Measurements from ENCODE around the gene CERS5. TPM values are rescaled to one million over a fixed set of nuclear protein-coding genes. Genes with fewer than 3 reads are reported as not detected.
"Not testable (repeated sequence)": the region's sequence is repeated elsewhere in the genome, so short reads cannot be mapped to it uniquely, and the experiment has no call there.

The CERS5 gene
- total RNA-seq, 4 donors from 2014 or later = 23.4 to 27.9 (median 26.4) TPM

GRCh38 chr12:50087151-50087550, 80.0 kb downstream of the CERS5 start:
- Histone ChIP-seq H3K4me3 (no peak overlapping the region), H3K9me3 (no peaks in the 10 kb centered on the region), H3K27me3 (no peaks in the 10 kb centered on the region), H3K36me3 (peaks cover 2 to 57% of the 10 kb centered on the region in 2 donors), H3K27ac (no peak overlapping the region), H3K4me1 (peaks cover 0 to 47% (median 0%) of the 10 kb centered on the region in 3 donors)
- no peak for ATAC-seq
- TF ChIP-seq EP300 (IDR thresholded peaks at IDR 0.05) (no peak), POLR2A (IDR thresholded peaks at IDR 0.05) (no peak), POLR2AphosphoS5 (IDR thresholded peaks at IDR 0.05) (no peak), CTCF (IDR thresholded peaks at IDR 0.05) (no peak)
- WGBS, 2 donors (ENCODE audit: low coverage in 1 of 2) = 68 to 88% methylated on average over 3 to 4 of the region's 9 CpGs

- TF ChIP-seq POLR2AphosphoS5 (IDR thresholded peaks at IDR 0.05) (no peak), EP300 (IDR thresholded peaks at IDR 0.05) (no peak), POLR2A (IDR thresholded peaks at IDR 0.05) (no peak), CTCF (IDR thresholded peaks at IDR 0.05) (no peak)
- ATAC-seq = no peak
- Histone ChIP-seq H3K4me3 (peak overlapping the region; percentile 58 to 73), H3K36me3 (peaks cover 2 to 47% of the 10 kb centered on the region in 2 donors), H3K27ac (peak overlapping the region; percentile 89 to 99 (median 94)), H3K4me1 (peaks cover 0 to 48% (median 0%) of the 10 kb centered on the region in 3 donors), H3K27me3 (no peaks in the 10 kb centered on the region), H3K9me3 (no peaks in the 10 kb centered on the region)
- WGBS, 2 donors (ENCODE audit: low coverage in 1 of 2) = no CpG with 5 or more reads among the region's 5 CpGs
Observed at GRCh38 chr12:50086148-50086547, 81.0 kb downstream of the CERS5 start.

GRCh38 chr12:50085615-50086072, 81.5 kb downstream of the CERS5 start:
- WGBS, 2 donors (ENCODE audit: low coverage in 1 of 2) = 0 to 7% methylated on average over 1 to 7 of the region's 8 CpGs
- TF ChIP-seq POLR2A (IDR thresholded peaks at IDR 0.05) (no peak), EP300 (IDR thresholded peaks at IDR 0.05) (no peak), CTCF (IDR thresholded peaks at IDR 0.05) (no peak), POLR2AphosphoS5 (IDR thresholded peaks at IDR 0.05) (no peak)

GRCh38 chr12:50084775-50085614, 82.2 kb downstream of the CERS5 start, which contains the start of gene SMARCD1:
Gene SMARCD1, plus strand, starts transcription at chr12:50085342. Its CDS starts 28 bp downstream, at chr12:50085370.
- no peaks in the 10 kb centered on the region for H3K9me3 ChIP-seq
- H3K27me3 ChIP-seq = no peaks in the 10 kb centered on the region
- peak; percentile 93 for ATAC-seq
- H3K27ac ChIP-seq = peak within 1 kb of the TSS; percentile 89 to 99 (median 94)
- peak within 1 kb of the TSS; percentile 58 to 73 for H3K4me3 ChIP-seq
- TF ChIP-seq POLR2AphosphoS5 (IDR thresholded peaks at IDR 0.05) = peak; percentile 15
- TF ChIP-seq POLR2A (IDR thresholded peaks at IDR 0.05) = peak; percentile 31 to 43
- peak in 2 of 4 experiments; percentile 13 to 77 for TF ChIP-seq CTCF (IDR thresholded peaks at IDR 0.05)
- TF ChIP-seq EP300 (IDR thresholded peaks at IDR 0.05) = no peak
- peaks cover 0 to 51% (median 0%) of the 10 kb centered on the region in 3 donors for H3K4me1 ChIP-seq
- WGBS, 2 donors (ENCODE audit: low coverage in 1 of 2) = 0% methylated on average over 3 to 13 of the region's 69 CpGs
- peaks cover 2 to 36% of the 10 kb centered on the region in 2 donors for H3K36me3 ChIP-seq

More at GRCh38 chr12:50085615-50086072, 81.5 kb downstream of the CERS5 start:
- no peaks in the 10 kb centered on the region for H3K9me3 ChIP-seq
- ATAC-seq = no peak
- H3K27ac ChIP-seq = peak overlapping the region; percentile 89 to 99 (median 94)
- peaks cover 2 to 42% of the 10 kb centered on the region in 2 donors for H3K36me3 ChIP-seq
- H3K4me1 ChIP-seq = peaks cover 0 to 51% (median 0%) of the 10 kb centered on the region in 3 donors
- peak overlapping the region; percentile 58 to 73 for H3K4me3 ChIP-seq
- no peaks in the 10 kb centered on the region for H3K27me3 ChIP-seq

DNA sequence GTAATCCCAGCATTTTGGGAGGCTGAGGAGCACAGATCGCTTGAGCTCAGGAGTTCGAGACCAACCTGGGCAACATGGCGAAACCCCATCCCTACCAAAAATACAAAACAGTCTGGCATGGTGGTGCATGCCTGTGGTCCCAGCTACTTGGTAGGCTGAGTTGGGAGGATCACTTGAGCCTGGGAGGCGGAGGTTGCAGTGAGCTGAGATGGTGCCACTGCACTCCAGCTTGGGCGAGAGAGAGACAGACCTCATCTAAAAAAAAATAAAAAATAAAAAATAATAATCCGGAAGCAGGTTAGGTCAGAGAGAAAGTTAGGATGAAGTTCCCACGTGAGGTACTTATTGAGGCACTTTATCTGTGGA, 82.8 kb downstream of the CERS5 start:
- H3K9me3 ChIP-seq, H3K27me3 ChIP-seq, ATAC-seq: not testable (repeated sequence)
- H3K4me1 ChIP-seq = peaks cover 0 to 51% (median 0%) of the 10 kb centered on the region in 3 donors
- H3K36me3 ChIP-seq = peaks cover 0 to 30% of the 10 kb centered on the region in 2 donors
- peak overlapping the region; percentile 58 to 73 for H3K4me3 ChIP-seq
- H3K27ac ChIP-seq = peak overlapping the region; percentile 89 to 99 (median 94)
- WGBS, 2 donors (ENCODE audit: low coverage in 1 of 2) = 6 to 25% methylated on average over 2 to 6 of the region's 7 CpGs
